GM19468 (cell line): Measurements from ENCODE around the gene CDK9.
"Not testable (repeated sequence)": the region's sequence is repeated elsewhere in the genome, so short reads cannot be mapped to it uniquely, and the experiment has no call there.

Experiments
- ATAC-seq: cut with Tn5 transposase; IDR thresholded peaks from one replicate; pipeline ENCODE4 v1.9.1; 2021; ENCODE audit warnings: mild to moderate bottlenecking, moderate library complexity, moderate number of reproducible peaks; ENCODE audit not compliant: unreplicated experiment; ENCODE audit errors: extremely low read depth

CDK9 gene

DNA sequence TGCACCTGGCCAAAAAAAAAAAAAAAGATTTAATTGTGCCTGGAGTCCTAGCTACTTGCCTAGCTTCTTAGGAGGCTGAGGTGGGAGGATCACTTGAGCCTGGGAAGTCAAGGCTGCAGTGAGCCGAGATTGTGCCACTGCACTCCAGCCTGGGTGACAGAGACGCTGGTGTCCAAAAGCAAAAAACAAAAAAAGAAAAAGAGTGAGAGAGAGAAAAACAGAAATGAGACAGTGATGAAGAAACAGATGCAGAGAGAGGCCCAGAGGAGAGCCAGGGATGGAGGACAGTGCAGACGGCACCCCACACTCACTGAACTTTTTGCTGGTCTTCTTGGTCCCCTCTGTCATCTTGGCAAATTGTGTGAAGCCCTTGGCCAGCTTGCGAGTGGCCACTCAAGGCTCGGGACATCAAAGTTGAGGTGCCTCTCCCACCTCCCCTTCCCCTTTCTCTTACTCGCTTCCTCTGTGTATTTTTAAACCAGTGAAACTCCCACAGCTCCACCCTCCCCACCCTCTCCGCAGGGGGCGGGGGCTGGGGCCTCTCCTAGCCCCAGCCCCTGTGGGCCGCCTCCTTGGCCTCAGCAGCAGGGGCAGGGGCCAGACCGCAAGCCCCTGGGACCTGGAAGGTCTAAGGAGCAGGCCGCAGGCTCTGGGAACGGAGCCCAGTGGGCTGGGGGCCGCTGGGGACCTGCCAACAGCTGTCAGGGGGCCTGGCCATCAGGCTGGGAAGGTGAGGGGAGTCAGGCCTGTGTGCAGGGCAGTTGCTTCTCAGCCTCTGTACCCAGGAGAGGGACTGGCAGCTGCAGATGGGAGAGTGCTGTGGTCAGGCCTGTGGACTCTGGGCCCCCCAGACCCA lies 7.3 kb upstream of the CDK9 start, which contains the start of gene SH2D3C:
SH2D3C (minus strand) TSS at position 387 of the 856 bp plus-strand sequence; CDS start at position 348, 39 bp downstream.
- ATAC-seq: no peak

DNA sequence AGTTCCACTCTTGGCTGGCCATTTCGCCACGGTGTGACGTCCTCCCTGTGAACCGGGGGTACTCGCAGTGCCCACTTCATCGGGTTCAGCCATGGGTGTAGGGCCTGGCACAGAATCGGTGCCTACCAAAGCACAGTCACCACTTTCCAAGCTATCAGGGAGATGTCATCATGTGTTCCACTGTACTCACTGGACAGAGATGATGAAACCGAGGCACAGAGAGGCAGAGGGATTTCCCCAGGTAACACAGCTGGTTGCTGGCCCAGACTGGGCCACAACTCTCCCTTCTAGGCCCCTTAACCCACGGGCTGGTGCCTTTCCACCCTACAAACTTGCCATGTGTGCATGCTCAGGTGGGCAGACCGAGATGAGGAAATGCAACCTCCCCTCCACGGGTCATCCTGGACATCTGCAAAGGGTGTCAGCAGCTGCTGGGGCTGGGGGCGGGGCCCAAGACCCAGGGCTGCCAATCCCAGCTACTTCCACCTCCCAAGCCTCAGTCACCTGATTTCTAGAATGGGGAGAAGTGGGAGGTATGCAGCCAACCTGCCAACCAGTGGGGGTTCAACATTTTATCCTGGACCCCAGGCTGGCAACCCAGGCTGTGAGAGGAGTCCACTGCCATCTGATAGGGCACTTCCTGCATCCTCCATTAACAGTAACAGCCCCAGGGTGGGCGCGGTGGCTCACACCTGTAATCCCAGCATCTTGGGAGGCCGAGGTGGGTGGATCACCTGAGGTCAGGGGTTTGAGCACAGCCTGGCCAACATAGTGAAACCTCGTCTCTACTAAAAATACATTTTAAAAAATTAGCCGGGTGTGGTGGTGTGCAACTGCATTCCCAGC lies 6.5 kb upstream of the CDK9 start:
- no peak for ATAC-seq

DNA sequence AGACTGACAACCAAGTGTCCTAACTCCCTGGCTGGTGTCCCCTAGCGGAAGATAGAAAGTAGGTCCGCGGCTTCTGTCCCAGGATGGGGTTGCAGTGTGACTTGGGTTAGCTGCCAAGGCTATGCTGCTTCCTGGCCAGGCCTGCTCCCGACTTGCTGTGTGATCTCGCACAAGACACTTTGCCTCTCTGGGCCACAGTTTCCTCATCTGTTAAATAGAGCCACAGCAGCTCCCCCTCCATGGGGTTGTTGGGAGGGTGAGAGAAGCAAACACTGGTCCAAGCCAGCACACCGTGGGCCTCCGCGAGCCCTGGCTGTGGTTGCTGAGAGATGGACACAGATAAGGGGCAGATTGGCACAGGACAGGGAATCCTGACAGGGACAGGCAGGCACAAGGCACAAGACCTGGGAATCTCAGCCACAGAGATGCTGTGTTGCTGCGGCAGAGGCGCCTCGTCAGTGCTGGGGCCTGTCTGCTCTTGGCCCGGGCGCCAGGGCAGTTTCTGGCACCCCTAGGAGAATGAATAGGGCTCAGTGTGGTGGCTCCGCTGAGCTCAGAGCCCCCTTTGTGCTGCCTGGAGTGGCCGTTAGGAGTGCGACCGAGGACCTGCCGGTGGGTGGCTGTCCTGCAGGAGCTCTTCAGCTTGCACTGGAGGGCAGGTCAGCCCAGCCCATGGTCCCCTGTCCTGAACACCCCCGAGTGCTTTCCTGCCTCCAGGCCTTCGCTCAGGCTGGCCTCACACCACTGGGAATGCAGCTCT lies 5.5 kb upstream of the CDK9 start:
- no peak for ATAC-seq

DNA sequence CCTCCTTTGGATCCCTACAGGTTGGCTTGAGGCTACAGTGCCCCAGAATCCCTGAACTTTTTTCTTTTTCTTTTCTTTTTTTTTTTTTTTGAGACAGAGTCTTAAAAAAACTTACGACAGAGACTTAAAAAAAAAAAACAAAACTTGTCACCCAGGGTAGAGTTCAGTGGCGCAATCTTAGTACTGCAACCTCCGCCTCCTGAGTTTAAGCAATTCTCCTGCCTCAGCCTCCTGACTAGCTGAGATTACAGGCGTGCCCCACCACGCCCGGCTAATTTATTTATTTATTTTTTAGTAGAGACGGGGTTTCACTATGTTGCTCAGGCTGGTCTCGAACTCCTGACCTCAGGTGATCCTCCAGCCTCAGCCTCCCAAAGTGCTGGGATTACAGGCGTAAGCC lies 4.9 kb upstream of the CDK9 start:
- ATAC-seq: not testable (repeated sequence)

DNA sequence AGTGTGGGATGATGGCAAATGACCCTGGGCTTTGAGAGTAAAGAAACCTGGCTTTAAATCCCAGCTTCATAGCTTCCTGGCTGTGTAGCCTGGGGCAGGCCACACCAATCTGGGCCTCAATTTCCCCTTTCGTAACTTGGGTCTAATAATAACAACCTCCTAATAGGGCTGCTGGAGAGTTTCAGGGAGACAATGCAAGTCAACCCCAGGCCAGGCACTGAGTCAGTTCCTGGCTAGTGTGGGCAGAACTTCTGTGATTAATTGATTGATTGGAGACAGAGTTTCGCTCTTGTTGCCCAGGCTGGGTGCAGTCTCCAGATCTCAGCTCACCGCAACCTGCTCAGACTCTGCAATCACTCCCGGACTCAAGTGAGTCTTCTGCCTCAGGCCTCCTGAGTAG lies 4.0 kb upstream of the CDK9 start:
- ATAC-seq: no peak

DNA sequence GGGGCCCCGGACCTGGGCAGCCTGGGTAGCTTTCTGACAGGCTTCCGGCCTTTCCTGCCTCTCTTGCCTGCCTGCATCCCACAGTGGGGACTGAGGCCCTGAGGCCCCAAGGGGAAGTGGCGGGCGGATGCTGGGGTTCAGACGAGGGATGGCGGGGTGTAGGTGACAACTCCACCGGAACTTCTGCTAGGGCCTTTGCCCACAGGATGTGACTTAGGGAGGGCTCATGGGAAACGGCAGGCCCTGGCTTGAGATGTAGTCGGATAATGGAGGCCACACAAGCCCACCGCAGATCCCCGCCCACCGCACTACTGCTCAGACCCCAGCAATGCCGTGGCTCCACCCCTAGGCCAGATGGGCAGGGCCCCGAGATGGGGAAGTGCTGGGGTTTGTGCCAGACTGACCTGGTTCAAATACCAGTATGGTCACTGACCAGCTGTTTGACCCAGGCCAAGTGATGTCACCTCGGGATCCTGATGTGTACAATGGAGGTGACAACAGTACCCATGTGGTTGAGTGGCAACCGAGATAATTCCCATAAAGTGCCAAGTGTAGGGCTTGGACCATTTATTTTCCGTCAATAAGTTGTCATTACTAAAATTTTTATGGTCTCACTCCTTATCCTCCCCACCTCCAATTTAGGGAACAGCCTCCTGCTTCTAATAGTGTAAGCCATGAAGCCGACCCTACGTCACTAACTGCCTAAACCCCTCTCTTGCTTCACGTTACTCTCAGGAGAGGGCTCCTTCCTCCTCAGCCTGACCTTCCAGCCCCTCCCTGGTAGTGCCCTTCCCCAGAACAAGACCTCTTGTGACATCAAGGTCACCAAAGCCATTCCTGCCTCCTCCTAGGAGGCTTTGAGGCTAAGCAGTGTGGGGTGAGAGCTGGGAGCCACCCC lies 2.5 kb upstream of the CDK9 start:
- no peak for ATAC-seq

DNA sequence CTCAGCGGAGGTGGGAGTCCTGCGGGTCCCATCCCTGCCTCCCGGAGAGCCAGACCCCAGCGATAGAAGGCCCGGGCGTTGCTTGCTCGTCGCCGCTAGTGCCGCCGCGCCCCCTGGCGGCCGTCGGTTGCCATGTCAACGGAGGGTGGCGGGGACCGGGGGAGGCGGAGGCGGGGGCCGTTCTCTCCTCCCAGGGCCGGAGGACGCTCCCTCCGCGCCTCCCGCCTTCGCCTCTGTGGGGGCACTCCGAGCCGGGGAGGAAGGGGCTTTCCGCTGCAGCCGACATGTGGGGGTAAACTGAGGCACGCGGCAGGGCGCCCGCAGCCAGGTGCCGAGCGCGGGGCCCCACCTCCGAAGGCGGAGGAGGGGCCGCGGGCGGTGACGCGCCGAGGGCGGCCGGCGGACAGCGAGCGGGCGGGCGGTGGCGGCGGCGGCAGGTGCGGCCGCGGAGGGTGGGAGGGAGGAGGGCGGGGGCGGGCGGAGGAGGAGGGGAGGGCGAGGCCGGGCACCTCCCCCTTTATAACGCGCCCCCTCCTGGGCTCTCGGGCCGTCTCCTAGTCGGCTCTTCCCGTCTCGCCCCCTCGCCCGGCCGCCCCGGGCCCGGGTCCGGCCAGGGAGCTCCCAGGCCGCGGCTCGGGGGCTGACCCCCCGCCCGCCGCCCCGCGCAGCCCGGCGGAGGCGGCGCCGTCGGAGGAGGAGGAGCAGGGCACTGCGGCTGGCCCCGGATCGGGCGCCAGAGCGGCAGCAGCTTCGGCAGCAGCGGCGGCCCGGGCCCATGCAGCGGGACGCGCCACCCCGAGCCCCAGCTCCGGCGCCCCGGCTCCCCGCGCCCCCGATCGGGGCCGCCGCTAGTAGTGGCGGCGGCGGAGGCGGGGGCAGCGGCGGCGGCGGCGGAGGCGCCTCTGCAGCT lies 556 bp upstream of the CDK9 start:
- ATAC-seq: peak; percentile 15

DNA sequence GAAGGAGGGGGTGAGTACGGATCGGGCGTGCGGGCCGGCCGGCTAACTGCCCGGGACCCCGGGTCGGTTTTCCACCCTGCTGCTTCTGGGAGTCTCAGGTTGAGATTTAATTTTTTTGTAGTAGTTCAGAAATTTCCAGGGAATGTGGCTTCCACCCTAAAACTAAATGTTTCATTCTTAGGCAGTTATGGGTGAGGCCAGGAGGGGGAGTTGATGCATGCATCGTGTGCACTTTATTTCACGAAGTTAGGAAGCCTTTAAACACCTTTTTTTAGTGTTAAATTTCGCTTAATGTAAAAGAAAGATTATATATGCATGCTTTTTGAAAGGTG lies 905 bp downstream of the CDK9 start:
- no peak for ATAC-seq

DNA sequence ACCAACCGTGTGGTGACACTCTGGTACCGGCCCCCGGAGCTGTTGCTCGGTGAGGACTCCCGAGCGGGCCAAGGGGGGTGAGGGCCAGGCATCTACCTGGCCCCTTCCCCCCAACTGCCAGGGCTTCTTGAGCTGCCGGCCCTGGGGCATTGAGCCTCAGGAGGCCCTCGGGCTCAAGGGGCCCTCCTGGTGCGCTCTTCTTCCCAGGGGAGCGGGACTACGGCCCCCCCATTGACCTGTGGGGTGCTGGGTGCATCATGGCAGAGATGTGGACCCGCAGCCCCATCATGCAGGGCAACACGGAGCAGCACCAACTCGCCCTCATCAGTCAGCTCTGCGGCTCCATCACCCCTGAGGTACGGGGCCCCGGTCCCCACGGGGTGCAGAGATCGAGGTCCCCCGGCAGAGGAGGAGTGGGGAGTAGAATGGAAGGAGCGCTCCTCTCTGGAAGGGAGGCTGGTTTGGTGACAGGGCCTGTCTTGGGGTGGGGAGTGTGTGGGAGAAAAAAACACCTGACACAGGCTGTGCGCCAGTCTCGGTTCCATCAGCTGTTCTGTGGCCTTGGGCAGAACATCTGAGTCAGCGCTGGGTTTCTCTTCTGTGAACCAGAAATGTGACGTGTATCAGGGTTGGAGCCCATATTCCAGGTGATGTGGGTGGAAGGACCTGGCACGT lies 2.6 kb downstream of the CDK9 start:
- no peak for ATAC-seq

DNA sequence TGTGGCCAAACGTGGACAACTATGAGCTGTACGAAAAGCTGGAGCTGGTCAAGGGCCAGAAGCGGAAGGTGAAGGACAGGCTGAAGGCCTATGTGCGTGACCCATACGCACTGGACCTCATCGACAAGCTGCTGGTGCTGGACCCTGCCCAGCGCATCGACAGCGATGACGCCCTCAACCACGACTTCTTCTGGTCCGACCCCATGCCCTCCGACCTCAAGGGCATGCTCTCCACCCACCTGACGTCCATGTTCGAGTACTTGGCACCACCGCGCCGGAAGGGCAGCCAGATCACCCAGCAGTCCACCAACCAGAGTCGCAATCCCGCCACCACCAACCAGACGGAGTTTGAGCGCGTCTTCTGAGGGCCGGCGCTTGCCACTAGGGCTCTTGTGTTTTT lies 3.3 kb downstream of the CDK9 start:
- ATAC-seq: no peak

DNA sequence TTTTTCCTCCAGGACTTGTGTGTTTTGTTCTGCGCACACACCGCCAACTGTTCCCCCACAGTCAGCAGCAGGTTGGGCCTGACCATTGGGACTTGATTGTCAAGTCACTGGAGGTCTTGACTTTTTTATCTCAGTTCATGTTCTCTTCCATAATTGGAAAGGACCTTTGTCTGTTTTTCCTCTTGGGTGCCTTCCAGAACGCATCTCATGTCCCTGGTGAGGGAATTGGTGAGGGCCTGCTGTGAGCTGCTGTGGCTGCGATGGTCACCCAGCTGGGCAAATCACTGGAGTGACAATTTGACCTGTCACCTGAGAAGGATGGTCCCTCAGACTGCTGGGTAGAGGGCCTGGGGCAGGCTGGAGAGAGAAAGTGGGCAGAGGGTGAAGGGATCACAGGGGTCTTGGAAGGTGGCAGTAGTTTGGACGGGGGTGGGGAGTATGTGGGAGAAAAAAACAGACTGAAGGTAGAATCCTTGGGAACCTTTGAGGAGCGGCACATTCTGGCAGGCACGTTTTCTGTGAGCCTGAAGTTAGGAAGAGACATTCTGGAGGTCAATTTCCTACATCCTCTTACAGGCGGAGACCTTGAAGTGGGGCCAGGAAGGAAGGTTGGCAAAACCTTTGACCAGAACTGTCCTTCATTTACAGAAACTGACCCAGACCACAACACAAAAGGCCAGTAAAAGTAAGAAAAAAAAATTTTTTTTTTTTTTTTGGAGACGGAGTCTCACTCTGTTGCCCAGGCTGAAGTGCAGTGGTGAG lies 4.4 kb downstream of the CDK9 start:
- ATAC-seq: no peak

DNA sequence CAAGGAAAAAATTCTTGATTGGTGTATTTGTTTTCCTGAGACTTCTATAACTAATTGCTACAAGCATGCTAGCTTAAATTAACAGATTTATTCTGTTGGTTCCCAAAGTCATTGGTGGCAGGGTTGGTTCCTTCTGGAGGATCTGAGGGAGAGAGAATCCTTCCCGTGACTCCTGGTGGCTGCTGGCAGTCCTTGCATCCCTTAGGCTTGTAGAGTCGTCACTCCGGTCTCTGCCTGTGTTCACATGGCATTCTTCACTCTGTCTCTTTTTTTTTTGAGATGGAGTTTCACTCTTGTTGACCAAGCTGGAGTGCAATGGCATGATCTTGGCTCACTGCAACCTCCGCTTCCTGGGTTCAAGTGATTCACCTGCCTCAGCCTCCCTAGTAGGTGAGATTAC lies 5.3 kb downstream of the CDK9 start:
- ATAC-seq: no peak

DNA sequence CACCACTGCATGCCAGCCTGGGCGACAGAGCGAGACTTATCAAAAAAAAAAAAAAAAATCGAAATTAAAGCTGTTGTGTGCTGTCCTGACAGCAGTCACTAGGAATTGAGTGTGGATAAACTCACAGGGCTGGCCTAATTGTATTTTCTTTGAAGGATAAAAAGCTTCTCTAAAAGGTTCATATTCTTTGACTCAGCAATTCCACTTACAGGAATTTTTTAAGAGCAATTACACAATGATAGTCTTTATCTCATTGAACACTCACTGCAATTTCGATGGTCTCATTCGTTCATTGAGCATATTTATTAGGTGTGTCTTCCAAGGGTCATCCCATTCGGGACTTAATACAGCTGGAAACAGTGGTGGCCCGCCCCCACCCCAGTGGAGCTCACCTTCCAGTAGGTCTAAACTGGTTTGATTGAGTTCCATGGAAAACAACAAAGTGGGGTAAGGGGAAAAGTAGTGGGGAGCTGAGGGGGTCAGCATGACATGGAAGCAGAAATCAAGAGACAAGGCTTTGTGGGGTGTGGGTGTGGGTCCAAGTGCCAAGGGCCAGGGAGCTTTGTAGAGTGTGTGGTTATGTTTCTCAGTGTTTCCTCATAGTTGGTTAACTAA lies 6.7 kb downstream of the CDK9 start:
- ATAC-seq: no peak

DNA sequence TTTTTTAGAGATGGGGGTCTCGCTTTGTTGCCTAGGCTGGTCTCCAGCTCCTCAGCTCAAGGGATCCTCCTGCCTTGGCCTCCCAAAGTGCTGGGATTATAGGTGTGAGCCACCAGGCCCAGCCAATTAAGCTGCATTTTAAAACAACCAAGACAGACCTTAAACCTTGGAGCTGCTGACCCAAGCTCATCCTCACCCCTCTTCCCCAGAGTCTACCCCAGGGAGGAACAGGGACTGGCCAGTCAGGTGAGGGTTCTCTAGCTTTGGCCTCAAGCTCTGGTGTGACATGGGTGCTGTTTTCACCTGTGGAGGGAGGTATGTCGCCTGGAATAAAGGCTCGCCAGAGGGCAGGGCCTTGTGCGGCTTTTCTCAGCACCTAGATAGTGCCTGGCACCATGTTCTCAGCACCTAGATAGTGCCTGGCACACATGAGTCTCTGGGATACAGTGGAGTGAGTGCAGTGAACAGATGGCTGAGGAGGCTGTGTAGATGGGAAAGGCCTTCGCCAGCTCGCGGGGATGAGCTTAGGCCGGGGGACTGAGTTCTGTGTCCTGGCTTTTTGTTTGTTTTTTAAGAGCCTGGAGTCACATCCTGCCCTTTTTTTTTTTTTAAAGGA lies 7.4 kb downstream of the CDK9 start:
- no peak for ATAC-seq

DNA sequence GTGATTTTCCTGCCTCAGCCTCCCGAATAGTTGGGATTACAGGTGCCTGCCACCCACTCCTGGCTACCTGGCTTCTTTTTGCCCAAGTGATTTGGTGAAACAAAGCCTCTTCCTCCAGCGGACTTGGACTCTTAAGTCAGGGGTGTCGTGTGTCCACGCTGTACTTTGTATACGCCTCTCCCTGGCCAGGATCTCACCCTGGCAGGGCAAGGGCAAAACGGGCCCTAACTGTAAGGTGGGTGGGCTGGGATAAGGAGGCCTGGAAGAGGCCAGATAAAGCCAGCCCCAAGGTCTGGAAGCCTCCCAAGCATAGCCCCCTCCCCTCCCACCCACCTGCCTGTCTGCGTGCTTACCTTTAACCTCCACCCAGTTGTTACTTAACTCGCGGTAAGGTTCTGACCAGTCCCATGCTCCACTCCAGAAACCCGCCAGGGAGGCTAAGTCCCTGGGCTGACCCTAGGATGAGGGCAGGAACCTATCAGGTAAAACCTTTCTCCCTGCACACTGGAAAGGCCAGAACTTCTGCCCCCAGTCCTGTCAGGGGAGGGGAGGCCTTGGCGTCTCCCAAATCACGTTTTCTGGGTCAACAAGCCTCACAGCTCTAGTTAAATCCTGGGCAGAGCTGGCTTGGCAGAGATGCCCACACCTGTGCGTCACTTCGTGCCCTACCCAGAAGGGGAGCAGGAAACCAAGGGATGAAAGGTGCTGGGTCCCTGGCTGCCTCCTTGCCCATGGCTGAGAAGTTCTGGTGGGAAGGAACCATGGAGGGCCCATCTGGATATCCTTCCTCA lies 8.4 kb downstream of the CDK9 start:
- no peak for ATAC-seq
